Aorta (tissue), 5 donors: ENCODE measurements around the gene PMM1. TPM values are rescaled to one million over a fixed set of nuclear protein-coding genes. Genes with fewer than 3 reads are reported as not detected.

Source experiments
- ATAC-seq: fragments of 200-7000 bp; cut with Tn5 transposase; one replicate; pipeline ENCODE4 v1.9.1; 2022; ENCODE audit warnings: moderate library complexity; ENCODE audit not compliant: low FRiP score
- DNase-seq, 2 donors: peaks; one replicate each; pipeline ENCODE4 v3.0.0-alpha.2; 2020
- H3K27ac ChIP-seq, 2 donors: one replicate each; pipeline ENCODE4 v1.5.1; 2013; ENCODE audit warnings: low read length in 2 of 2, mild to moderate bottlenecking in 2 of 2, moderate library complexity in 2 of 2, control low read depth in 1 of 2, inconsistent platforms in 1 of 2, low read depth in 1 of 2
- H3K27me3 ChIP-seq, 2 donors: one replicate each; pipeline ENCODE4 v1.6.1; 2013; ENCODE audit warnings: control low read depth in 1 of 2, low read length in 1 of 2, mild to moderate bottlenecking in 1 of 2, moderate library complexity in 1 of 2; ENCODE audit not compliant: insufficient read depth in 2 of 2, control insufficient read depth in 1 of 2
- H3K36me3 ChIP-seq, 2 donors: one replicate each; pipeline ENCODE4 v1.6.1; 2013; ENCODE audit warnings: control low read depth in 1 of 2, low read length in 1 of 2, mild to moderate bottlenecking in 1 of 2; ENCODE audit not compliant: insufficient read depth in 2 of 2, control insufficient read depth in 1 of 2
- H3K4me1 ChIP-seq, 2 donors: one replicate each; pipeline ENCODE4 v1.6.1; 2013; ENCODE audit warnings: low read length in 2 of 2, control low read depth in 1 of 2, mild to moderate bottlenecking in 1 of 2, moderate library complexity in 1 of 2; ENCODE audit not compliant: insufficient read depth in 2 of 2, control insufficient read depth in 1 of 2
- H3K4me3 ChIP-seq, 2 donors: one replicate each; pipeline ENCODE4 v1.5.1; 2013; ENCODE audit warnings: low read length in 2 of 2, control low read depth in 1 of 2, mild to moderate bottlenecking in 1 of 2
- H3K9me3 ChIP-seq: one replicate; pipeline ENCODE4 v1.6.1; 2013; ENCODE audit warnings: mild to moderate bottlenecking, low read length; ENCODE audit not compliant: control insufficient read depth
- WGBS, 2 donors: extraction: QIAGEN DNeasy Blood & Tissue Kit; methylation state at CpG; one replicate each; pipeline ENCODE4 v1.1.7; 2013; 5-methylcytosine and 5-hydroxymethylcytosine counted together
- intact Hi-C, 2 donors: fragments of 100-400 bp; cut with DNase I; formaldehyde crosslinking; loops; one replicate each; pipeline versions ENCODE4 v1.14.2 to v1.15.0; 2022
- polyA plus RNA-seq, 2 donors: library from polyadenylated mRNA; stranded (reverse); fragments of 200-250 nt; gene quantifications; one replicate each; pipeline ENCODE4 v1.2.3, GENCODE V29; 2013
- total RNA-seq, 2 donors: library from RNA; stranded (reverse); fragmentation: NEBNext Ultra II Directional; extraction: Animal tissue kit (Norgen Biotek cat#: 25700); gene quantifications; one replicate each; pipeline ENCODE4 v1.2.1, GENCODE V29; 2021
- donor health status: healthy with polysubstance abuse.
- donor health status: Bipolar disorder and iron deficiency.
- donor health status: DM: no; HTN: no; CAD: no.
- donor health status: DM: no; HTN: no; CAD: no.
- donor health status: DM: yes; HTN: yes; CAD: no.

PMM1 gene
- total and polyA plus RNA-seq, 4 donors, result 23.8 to 101 (median 34.4) TPM

GRCh38 chr22:41625577-41625976, 35.9 kb upstream of the PMM1 start:
- H3K9me3 ChIP-seq, result no peaks in the 10 kb centered on the region
- intact Hi-C loops, result no loop called here

GRCh38 chr22:41621911-41622179, 32.2 kb upstream of the PMM1 start:
- H3K27me3 ChIP-seq, result no peaks in the 10 kb centered on the region
- H3K27ac ChIP-seq, result peak overlapping the region; percentile 15 to 90
- DNase-seq (no peak), ATAC-seq (no peak)
- intact Hi-C loops, result no loop called here
- no peaks in the 10 kb centered on the region for H3K9me3 ChIP-seq
- no peaks in the 10 kb centered on the region for H3K36me3 ChIP-seq
- WGBS, 2 donors, result 5% methylated on average over 8 of the region's 8 CpGs
- peaks cover 0 to 1% of the 10 kb centered on the region in 2 donors for H3K4me1 ChIP-seq
- peak overlapping the region; percentile 51 to 78 for H3K4me3 ChIP-seq

More at GRCh38 chr22:41625577-41625976, 35.9 kb upstream of the PMM1 start:
- H3K27me3 ChIP-seq, result no peaks in the 10 kb centered on the region
- no peak overlapping the region for H3K27ac ChIP-seq
- ATAC-seq (no peak), DNase-seq (no peak)
- 96 to 97% methylated on average over 7 of the region's 7 CpGs for WGBS, 2 donors
- H3K4me1 ChIP-seq, result peaks cover 0 to 1% of the 10 kb centered on the region in 2 donors
- H3K36me3 ChIP-seq, result peaks cover 0 to 5% of the 10 kb centered on the region in 2 donors
- H3K4me3 ChIP-seq, result no peak overlapping the region

GRCh38 chr22:41621099-41621910, 31.7 kb upstream of the PMM1 start, which contains the start of gene XRCC6:
TSS of gene XRCC6 (plus strand) at chr22:41621295. CDS start at chr22:41622005, 710 bp downstream.
- Histone ChIP-seq H3K36me3 (no peaks in the 10 kb centered on the region), H3K27me3 (no peaks in the 10 kb centered on the region), H3K27ac (peak within 1 kb of the TSS; percentile 15 to 90), H3K4me1 (peaks cover 0 to 1% of the 10 kb centered on the region in 2 donors), H3K4me3 (peak within 1 kb of the TSS; percentile 68 to 78), H3K9me3 (no peaks in the 10 kb centered on the region)
- DNase-seq (peak; percentile 100), ATAC-seq (peak; percentile 100)
- intact Hi-C loops, result no loop called here
- 0% methylated on average over 66 to 70 of the region's 70 CpGs for WGBS, 2 donors

GRCh38 chr22:41620589-41621098, 31.0 kb upstream of the PMM1 start, which contains the start of gene DESI1:
TSS of gene DESI1 (minus strand) at chr22:41621043. CDS start at chr22:41620839, 204 bp downstream.
- no peak for DNase-seq
- Histone ChIP-seq H3K4me1 (peaks cover 0 to 1% of the 10 kb centered on the region in 2 donors), H3K9me3 (no peaks in the 10 kb centered on the region), H3K27me3 (no peaks in the 10 kb centered on the region), H3K36me3 (no peaks in the 10 kb centered on the region), H3K4me3 (peak within 1 kb of the TSS; percentile 68 to 78), H3K27ac (peak within 1 kb of the TSS; percentile 15 to 90)
- no peak for ATAC-seq
- intact Hi-C loops, result no loop called here
- 0 to 1% methylated on average over 20 to 40 of the region's 40 CpGs for WGBS, 2 donors

GRCh38 chr22:41619979-41620588, 30.4 kb upstream of the PMM1 start:
- intact Hi-C loops, result no loop called here
- ATAC-seq, result peak; percentile 6

GRCh38 chr22:41613456-41613855, 23.8 kb upstream of the PMM1 start:
- DNase-seq (no peak), ATAC-seq (no peak)
- 92 to 94% methylated on average over 2 of the region's 2 CpGs for WGBS, 2 donors
- intact Hi-C loops, result no loop called here
- H3K4me1 ChIP-seq, result no peaks in the 10 kb centered on the region
- no peak overlapping the region for H3K27ac ChIP-seq
- H3K27me3 ChIP-seq, result no peaks in the 10 kb centered on the region
- no peaks in the 10 kb centered on the region for H3K9me3 ChIP-seq
- peaks cover 0 to 2% of the 10 kb centered on the region in 2 donors for H3K36me3 ChIP-seq
- no peak overlapping the region for H3K4me3 ChIP-seq

More at GRCh38 chr22:41619979-41620588, 30.4 kb upstream of the PMM1 start:
- Histone ChIP-seq H3K4me1 (peaks cover 0 to 1% of the 10 kb centered on the region in 2 donors), H3K27me3 (no peaks in the 10 kb centered on the region), H3K9me3 (no peaks in the 10 kb centered on the region), H3K36me3 (no peaks in the 10 kb centered on the region), H3K4me3 (peak overlapping the region; percentile 29 to 68), H3K27ac (no peak overlapping the region)
- WGBS, 2 donors, result 4% methylated on average over 24 of the region's 24 CpGs
- DNase-seq, result peak; percentile 60 to 82

GRCh38 chr22:41612603-41613306, 23.1 kb upstream of the PMM1 start:
- DNase-seq (peak in 1 of 2 donors; percentile 15), ATAC-seq (no peak)
- no peak overlapping the region for H3K4me3 ChIP-seq
- 87 to 95% methylated on average over 6 of the region's 6 CpGs for WGBS, 2 donors
- H3K36me3 ChIP-seq, result peaks cover 0 to 2% of the 10 kb centered on the region in 2 donors
- H3K27me3 ChIP-seq, result no peaks in the 10 kb centered on the region
- no peak overlapping the region for H3K27ac ChIP-seq
- H3K9me3 ChIP-seq, result no peaks in the 10 kb centered on the region
- H3K4me1 ChIP-seq, result no peaks in the 10 kb centered on the region
- intact Hi-C loops, result no loop called here

GRCh38 chr22:41608386-41608785, 18.7 kb upstream of the PMM1 start:
- WGBS, 2 donors, result 93 to 96% methylated on average over 3 of the region's 3 CpGs
- no peak for ATAC-seq
- intact Hi-C loops, result no loop called here
- Histone ChIP-seq H3K27me3 (no peaks in the 10 kb centered on the region), H3K4me1 (no peaks in the 10 kb centered on the region), H3K4me3 (no peak overlapping the region), H3K36me3 (peaks cover 0 to 11% of the 10 kb centered on the region in 2 donors), H3K9me3 (no peaks in the 10 kb centered on the region), H3K27ac (no peak overlapping the region)
- no peak for DNase-seq
